Measurements from ENCODE around the gene ZFYVE21. TPM values are rescaled to one million over a fixed set of nuclear protein-coding genes. Genes with fewer than 3 reads are reported as not detected.
A peak's percentile ranks its signal among the peaks of the same experiment; 100 is the strongest.

The ZFYVE21 gene
- total RNA-seq, 1 experiment from 2014 or later = 93.3 TPM

GRCh38 chr14:103702095-103702494 lies 13.5 kb upstream of the ZFYVE21 start:
- Histone ChIP-seq H3K9me2 (ENCODE audit: insufficient read depth) (no peaks in the 10 kb centered on the region), H3K27ac (no peak overlapping the region), H3K4me3 (no peak overlapping the region), H3F3A (ENCODE audit: insufficient read depth, low read depth) (peaks cover 55% of the 10 kb centered on the region), H3K36me3 (ENCODE audit: low read depth) (0 out of 2 replicates have a peak, but pooled peaks cover 4% of the 10 kb centered on the region), H2AFZ (no peak overlapping the region), H3K79me2 (ENCODE audit: low read depth) (no peaks in the 10 kb centered on the region), H4K20me1 (ENCODE audit: insufficient read depth) (peaks cover 24% of the 10 kb centered on the region), H3K4me2 (no peak overlapping the region), H3K27me3 (ENCODE audit: insufficient read depth, low read depth) (no peaks in the 10 kb centered on the region), H3K9me3 (ENCODE audit: insufficient read depth, low read depth) (no peaks in the 10 kb centered on the region), H3K4me1 (replicated peaks; ENCODE audit: insufficient read depth) (peaks cover 19% of the 10 kb centered on the region)
- ChIA-PET POLR2A (ENCODE audit: unreplicated experiment) (no interaction called here), CTCF (no interaction called here)
- intact Hi-C loops (cut with micrococcal nuclease; ENCODE audit: unreplicated experiment) = no loop called here
- no TSS peak for BruUV-seq (replicated peaks)
- TF ChIP-seq EZH2 (IDR thresholded peaks at IDR 0.05; ENCODE audit: low read depth) = no peak
- TF ChIP-seq, protein P1, sequence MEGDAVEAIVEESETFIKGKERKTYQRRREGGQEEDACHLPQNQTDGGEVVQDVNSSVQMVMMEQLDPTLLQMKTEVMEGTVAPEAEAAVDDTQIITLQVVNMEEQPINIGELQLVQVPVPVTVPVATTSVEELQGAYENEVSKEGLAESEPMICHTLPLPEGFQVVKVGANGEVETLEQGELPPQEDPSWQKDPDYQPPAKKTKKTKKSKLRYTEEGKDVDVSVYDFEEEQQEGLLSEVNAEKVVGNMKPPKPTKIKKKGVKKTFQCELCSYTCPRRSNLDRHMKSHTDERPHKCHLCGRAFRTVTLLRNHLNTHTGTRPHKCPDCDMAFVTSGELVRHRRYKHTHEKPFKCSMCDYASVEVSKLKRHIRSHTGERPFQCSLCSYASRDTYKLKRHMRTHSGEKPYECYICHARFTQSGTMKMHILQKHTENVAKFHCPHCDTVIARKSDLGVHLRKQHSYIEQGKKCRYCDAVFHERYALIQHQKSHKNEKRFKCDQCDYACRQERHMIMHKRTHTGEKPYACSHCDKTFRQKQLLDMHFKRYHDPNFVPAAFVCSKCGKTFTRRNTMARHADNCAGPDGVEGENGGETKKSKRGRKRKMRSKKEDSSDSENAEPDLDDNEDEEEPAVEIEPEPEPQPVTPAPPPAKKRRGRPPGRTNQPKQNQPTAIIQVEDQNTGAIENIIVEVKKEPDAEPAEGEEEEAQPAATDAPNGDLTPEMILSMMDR (conservative IDR thresholded peaks at IDR 0.05) = no peak
- DNase-seq = no peak

GRCh38 chr14:103702497-103703432 lies 12.8 kb upstream of the ZFYVE21 start:
- H3K4me1 ChIP-seq (replicated peaks; ENCODE audit: insufficient read depth) = peaks cover 19% of the 10 kb centered on the region
- no TSS peak for BruUV-seq (replicated peaks)
- H3K9me3 ChIP-seq (ENCODE audit: insufficient read depth, low read depth) = no peaks in the 10 kb centered on the region
- ChIA-PET CTCF (no interaction called here), POLR2A (ENCODE audit: unreplicated experiment) (no interaction called here)
- H2AFZ ChIP-seq = no peak overlapping the region
- no peaks in the 10 kb centered on the region for H3K27me3 ChIP-seq (ENCODE audit: insufficient read depth, low read depth)
- H3K27ac ChIP-seq = no peak overlapping the region
- peaks cover 17% of the 10 kb centered on the region; the same call in 1 of the 2 replicates for H4K20me1 ChIP-seq (ENCODE audit: insufficient read depth)
- intact Hi-C loops (cut with micrococcal nuclease; ENCODE audit: unreplicated experiment) = no loop called here
- H3K4me2 ChIP-seq = no peak overlapping the region
- peaks cover 5% of the 10 kb centered on the region; the same call in 1 of the 2 replicates for H3K36me3 ChIP-seq (ENCODE audit: low read depth)
- H3K9me2 ChIP-seq (ENCODE audit: insufficient read depth) = no peaks in the 10 kb centered on the region
- no peak for DNase-seq
- TF ChIP-seq, protein P1 (conservative IDR thresholded peaks at IDR 0.05) = no peak
- no peak for TF ChIP-seq EZH2 (IDR thresholded peaks at IDR 0.05; ENCODE audit: low read depth)
- no peaks in the 10 kb centered on the region for H3K79me2 ChIP-seq (ENCODE audit: low read depth)
- no peak overlapping the region for H3K4me3 ChIP-seq
- peaks cover 50% of the 10 kb centered on the region for H3F3A ChIP-seq (ENCODE audit: insufficient read depth, low read depth)

DNA sequence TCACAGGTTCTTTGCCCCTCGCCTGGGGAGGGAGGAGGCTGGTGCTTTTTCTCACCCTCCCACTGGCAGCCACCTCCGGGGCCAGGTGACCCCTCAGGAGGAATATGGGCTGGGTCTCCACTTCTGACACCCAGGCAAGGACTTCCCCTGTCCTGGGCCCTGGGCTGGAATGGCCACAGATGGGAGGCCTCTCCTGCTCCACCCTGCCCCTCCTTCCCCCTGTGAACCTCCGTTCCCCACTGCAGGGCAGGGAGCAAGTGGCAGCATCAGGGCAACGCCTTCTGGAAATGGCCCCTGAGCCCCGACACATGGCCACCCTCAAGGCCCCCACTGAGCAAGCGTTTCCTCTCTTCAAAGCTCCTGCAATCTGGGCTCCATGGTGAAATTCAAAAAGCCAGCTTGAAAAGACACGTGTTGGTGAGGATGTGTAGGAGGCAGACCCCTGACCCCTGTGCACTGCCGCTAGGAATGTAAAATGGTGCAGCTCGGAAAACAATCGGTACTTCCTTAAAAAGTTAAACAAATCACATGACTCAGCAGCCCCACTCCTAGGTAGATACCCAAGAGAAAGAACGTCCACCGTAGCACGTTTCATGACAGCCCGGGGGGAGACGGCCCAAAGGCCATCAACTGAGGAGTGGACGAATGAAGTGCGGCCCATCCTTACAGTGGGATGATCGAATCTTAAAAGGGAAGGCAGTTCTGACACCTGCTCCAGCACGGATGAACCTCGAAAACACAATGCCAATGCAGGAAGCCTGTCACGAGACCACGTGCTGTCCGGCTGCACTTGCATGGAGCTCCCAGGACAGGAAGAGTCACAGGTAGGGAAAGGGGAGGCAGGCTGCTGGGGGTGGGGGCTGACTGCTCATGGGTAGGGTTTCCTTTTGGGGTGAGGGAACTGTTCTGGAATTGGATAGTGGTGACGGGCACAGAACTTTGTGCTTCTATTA lies 11.9 kb upstream of the ZFYVE21 start:
- Histone ChIP-seq H4K20me1 (ENCODE audit: insufficient read depth) (peaks cover 13% of the 10 kb centered on the region; the same call in 1 of the 2 replicates), H3F3A (ENCODE audit: insufficient read depth, low read depth) (peaks cover 52% of the 10 kb centered on the region), H3K4me2 (no peak overlapping the region), H3K79me2 (ENCODE audit: low read depth) (no peaks in the 10 kb centered on the region), H3K4me3 (no peak overlapping the region), H3K27ac (no peak overlapping the region), H3K4me1 (replicated peaks; ENCODE audit: insufficient read depth) (peaks cover 19% of the 10 kb centered on the region), H3K9me2 (ENCODE audit: insufficient read depth) (no peaks in the 10 kb centered on the region), H3K36me3 (ENCODE audit: low read depth) (peaks cover 12% of the 10 kb centered on the region; the same call in 1 of the 2 replicates), H2AFZ (no peak overlapping the region), H3K27me3 (ENCODE audit: insufficient read depth, low read depth) (no peaks in the 10 kb centered on the region), H3K9me3 (ENCODE audit: insufficient read depth, low read depth) (no peaks in the 10 kb centered on the region)
- POLR2A ChIA-PET (ENCODE audit: unreplicated experiment) = no interaction called here
- BruUV-seq (replicated peaks) = TSS peak; percentile 9
- intact Hi-C loops (cut with micrococcal nuclease; ENCODE audit: unreplicated experiment) = no loop called here
- CTCF ChIA-PET = interaction anchor here (0.9 kb wide), 1 partner anchor 104 kb away, joined by 5 read pairs; no protein-coding TSS in a partner anchor
- DNase-seq = no peak
- TF ChIP-seq, protein P1 (conservative IDR thresholded peaks at IDR 0.05) = no peak
- TF ChIP-seq EZH2 (IDR thresholded peaks at IDR 0.05; ENCODE audit: low read depth) = no peak
